GM19043 (cell line): ENCODE measurements around the gene ZNF684.
"Not testable (repeated sequence)": the region's sequence is repeated elsewhere in the genome, so short reads cannot be mapped to it uniquely, and the experiment has no call there.

ENCODE experiments used
- ATAC-seq: cut with Tn5 transposase; IDR thresholded peaks from one replicate; pipeline ENCODE4 v1.9.1; 2021; ENCODE audit warnings: low read depth; ENCODE audit not compliant: unreplicated experiment

Gene ZNF684

DNA sequence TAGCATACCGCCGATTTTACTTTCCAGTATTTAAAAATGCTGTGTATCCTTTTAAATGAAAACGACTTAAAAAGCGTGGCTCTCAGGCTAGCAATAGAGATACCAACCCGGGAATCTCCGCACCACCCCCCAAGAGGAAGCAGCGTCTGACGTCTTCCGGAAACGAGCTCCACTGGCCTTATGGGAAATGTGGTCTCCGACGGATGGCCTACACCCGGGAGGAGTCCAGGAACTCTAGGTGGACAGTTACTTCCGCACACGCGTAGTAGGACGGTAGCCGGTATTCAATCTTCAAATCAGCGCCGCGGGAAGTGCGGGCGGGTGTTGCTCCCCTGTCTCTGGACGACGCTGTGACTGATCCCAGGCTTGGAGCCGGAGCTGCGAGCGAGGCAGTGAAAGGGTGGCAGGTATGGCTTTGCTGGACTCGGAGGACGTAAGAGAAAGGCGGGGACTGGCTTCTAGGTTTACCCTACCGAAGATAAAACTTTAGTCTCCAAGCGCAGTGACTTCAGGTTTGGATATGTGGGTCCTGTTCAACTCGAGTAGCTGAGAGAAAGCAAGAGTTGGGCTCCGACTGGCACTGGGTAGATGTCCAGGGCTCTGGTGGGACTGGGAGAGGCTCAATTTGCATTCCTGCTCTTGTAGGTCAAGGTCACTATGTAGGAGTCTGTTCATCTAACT lies at the start of gene ZNF684:
ZNF684 (plus strand) TSS at position 257 of the 681 bp plus-strand sequence. CDS start 1,530 bp downstream, outside the sequence.
- ATAC-seq: peak; percentile 96

GRCh38 chr1:40495315-40495903 lies 36.0 kb upstream of the ZNF684 start:
- ATAC-seq: no peak

- ATAC-seq: not testable (repeated sequence)
Measured at GRCh38 chr1:40502651-40503050, 28.8 kb upstream of the ZNF684 start.

DNA sequence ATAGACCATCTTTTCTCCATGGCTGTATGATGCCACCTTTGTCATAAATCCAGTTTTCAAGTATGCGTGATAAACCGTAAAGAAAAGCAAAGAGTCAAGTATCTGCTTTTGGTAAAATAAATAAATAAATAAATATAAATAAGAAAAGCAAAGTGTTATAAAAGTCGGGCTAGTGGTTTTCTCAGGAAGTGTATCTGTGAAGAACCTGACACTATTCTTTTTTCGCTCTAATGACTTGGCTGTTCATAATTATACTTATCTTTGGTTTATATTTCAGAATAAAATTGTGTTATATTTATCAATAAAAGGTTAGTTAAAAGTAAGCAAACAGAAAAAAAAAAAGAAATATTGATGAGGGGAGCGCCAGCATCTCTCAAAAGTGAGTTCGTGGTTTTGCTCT lies 23.5 kb upstream of the ZNF684 start:
- ATAC-seq: no peak

DNA sequence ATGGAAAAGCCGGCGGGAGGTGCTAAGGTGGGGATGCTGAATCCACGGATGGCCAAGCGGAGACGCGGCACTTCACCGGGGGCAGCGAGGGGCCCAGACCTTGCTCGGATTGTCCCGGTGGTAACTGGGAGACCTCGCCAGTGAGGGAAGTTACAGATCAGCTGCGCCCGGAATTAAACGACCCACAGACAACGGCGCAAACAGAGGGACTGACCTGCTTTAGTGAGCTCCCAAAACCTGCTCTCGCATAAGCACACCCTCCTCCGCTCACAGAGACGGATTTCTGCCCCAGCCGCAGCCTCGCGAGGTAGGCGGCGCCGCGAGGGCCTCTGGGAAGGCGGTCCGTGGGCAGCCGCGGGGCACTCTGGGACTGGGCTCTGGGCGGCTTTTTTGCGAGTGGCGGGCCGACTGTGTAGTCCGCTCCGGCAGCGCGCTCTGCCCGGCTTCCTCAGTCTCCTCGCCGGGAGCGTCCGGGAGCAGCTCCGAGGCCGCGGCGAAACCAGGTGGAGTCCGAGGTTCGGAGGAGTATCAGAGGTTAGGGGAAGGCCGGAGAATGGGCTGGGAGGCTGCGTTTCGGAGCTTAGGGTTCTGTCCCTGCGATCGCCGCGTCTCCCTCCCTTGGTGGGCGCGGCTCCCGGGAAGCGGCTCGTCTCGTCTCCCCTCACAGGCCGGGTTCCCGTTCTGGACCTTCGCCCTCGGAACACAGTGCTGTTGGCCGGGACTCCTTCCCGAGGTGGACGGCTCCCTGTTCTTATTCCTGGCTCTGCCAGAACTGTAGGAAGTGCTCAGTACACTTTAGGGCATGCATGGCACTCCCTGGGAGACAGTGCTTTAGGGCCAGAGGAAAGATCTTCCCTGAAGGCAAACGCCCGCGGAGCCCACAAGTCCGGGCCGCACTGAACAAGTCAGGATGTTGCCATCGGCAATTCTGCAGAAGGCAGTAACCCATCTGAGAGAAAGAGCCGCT lies 22.8 kb upstream of the ZNF684 start, which contains the start of gene EXO5:
EXO5 (plus strand) TSS at position 393 of the 967 bp plus-strand sequence. CDS start 5,778 bp downstream, outside the sequence.
- ATAC-seq: peak; percentile 95

DNA sequence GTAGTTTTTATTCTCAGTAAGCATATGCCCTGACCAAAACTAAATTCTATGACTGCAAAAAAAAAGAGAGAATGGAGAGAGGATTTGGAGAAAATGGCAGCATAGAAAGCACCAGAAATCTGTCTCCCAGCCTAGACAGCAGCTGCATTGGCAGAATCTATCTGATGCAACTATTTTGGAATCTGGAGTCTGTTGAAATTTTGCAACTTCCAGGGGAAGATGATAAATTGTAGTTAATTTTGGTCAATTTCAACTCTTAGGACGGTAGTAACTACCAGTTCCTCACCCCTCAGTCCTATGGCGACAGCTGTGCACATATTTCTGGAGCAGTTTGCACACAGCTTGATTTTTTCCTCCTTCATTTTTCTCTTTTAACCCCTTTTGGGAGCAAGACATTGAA lies 11.9 kb upstream of the ZNF684 start:
- no peak for ATAC-seq

GRCh38 chr1:40530735-40531380 lies 579 bp upstream of the ZNF684 start:
- no peak for ATAC-seq

DNA sequence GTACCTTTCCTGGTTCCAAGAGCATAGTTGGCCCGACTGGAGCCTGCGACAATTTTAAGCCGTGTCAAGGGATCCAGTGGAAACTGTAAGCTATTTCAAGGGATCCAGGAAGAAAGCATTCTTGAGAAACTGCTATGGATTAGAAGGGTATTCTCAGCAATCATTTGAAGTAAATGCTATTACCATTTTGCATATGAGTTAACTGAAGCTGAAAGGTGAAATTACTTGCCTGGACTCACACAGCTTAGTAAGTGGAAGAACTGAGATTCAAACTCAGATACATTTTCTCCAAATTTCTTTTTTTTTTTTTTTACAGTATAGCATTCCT lies 589 bp downstream of the ZNF684 start:
- ATAC-seq: no peak

DNA sequence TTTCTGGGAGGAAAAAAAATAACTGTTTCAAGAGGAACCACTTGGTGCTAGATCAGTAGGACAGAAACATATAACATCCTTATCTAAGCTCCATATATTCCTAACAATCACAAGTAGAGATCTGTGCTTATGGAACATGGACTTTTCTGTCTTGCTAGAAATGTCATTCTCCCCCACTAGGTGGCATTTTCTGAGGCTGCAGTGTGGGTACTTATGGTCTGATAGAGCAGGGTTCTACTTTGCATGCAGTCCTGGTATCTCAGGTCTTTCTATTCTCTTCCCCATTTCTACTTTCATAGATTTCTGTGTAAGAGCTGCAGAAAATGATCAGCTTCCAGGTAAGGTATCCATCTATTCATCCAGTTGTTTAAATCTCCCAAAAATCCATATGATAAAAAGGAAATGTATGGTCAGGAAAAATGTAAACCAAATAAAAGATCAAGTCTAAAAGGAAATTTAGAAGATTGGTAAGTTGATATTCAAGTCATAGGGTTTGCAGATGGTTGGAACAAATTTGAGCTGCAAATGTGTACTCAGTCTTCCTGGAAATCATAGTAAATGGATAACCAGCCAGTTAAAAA lies 1.5 kb downstream of the ZNF684 start:
- no peak for ATAC-seq

- no peak for ATAC-seq
Measured at GRCh38 chr1:40534589-40534988, 3.2 kb downstream of the ZNF684 start.

DNA sequence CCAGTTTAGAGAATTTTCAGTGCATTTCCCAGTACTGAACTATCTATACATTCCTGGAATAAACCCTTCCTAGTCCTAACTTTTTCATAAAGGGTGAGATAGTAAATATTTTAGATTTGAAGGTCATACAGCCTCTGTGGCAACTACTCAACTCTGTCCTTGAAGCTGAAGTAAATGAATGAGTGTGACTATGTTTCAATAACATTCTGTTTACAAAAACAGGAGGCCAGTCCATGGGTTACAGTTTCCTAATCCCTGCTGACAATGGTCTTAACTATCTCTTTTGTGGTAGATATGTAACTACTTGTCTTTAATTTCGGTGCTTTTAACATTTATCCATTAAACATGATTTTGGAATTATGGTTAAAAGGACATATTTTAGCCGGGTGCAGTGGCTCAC lies 4.3 kb downstream of the ZNF684 start:
- ATAC-seq: no peak

DNA sequence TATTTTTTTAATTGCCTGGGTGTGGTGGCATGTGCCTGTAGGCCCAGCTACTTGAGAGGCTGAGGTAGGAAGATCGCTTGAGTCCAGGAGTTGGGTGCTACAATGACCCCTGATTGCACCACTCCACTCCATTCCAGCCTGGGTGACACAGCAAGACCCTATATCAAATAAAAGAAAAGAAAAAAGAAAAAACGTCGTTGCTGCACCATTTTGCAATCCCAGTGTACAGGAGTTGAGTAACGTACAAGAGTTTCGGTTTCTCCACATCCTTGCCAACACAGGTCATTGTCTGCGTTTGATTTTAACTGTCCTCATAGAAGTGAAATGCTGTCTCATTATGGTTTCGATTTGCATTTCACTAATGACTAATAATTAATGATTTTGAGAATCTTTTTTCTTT lies 7.9 kb downstream of the ZNF684 start:
- no peak for ATAC-seq

DNA sequence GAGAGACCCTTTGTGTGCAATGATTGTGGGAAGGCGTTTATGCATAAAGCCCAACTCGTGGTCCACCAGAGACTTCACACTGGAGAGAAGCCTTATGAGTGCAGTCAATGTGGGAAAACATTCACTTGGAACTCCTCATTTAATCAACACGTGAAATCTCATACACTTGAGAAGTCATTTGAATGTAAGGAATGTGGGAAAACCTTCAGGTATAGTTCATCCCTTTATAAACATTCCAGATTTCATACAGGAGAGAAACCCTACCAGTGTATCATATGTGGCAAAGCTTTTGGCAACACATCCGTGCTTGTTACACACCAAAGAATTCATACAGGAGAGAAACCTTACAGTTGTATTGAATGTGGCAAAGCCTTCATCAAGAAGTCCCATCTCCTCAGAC lies 15.5 kb downstream of the ZNF684 start:
- ATAC-seq: no peak

- ATAC-seq: no peak
Measured at GRCh38 chr1:40553017-40553416, 21.6 kb downstream of the ZNF684 start.

DNA sequence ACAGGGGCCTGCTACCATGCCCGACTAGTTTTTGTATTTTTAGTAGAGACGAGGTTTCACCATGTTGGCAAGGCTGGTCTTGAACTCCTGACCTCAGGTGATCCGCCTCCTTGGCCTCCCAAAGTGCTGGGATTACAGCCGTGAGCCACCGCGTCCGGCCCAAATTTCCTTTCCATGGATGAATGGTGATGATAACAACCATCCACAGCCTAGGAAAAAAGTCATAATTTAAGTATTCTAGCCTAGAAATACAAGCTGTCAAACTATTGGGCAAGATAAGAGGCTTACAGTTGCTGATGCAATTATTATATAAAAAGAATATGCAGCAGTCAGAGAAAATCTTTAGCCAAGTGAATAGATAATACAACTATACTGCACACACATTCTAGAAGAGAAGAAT lies 23.4 kb downstream of the ZNF684 start:
- ATAC-seq: not testable (repeated sequence)

- ATAC-seq: no peak
Measured at GRCh38 chr1:40556121-40556520, 24.7 kb downstream of the ZNF684 start.

DNA sequence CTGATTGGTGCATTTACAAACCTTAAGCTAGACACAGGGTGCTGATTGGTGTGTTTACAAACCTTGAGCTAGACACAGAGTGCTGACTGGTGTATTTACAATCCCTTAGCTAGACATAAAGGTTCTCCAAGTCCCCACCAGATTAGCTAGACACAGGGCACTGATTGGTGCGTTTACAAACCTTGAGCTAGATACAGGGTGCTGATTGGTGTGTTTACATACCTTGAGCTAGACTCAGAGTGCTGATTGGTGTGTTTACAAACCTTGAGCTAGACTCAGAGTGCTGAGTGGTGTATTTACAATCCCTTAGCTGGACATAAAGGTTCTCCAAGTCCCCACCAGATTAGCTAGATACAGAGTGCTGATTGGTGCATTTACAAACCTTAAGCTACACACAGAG lies 26.8 kb downstream of the ZNF684 start:
- ATAC-seq: not testable (repeated sequence)

DNA sequence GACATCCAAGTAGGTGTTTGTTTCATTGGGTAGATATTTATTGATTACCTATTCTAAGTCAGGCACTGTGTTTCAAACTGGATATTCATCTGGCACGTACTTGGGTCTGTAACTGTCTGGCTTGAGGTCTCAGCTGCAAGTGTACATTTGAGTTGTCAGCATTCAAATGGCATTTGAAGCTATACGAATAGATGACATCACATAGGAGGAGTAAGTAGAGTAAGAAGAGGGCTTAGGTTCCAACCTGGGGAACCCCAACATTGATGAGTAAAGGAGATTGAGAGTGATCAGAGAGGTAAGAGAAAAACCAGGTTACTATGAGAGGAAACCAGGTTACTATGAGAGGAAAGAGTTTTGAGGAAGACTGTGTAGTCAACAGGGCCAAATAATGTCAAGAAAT lies 30.7 kb downstream of the ZNF684 start:
- no peak for ATAC-seq

DNA sequence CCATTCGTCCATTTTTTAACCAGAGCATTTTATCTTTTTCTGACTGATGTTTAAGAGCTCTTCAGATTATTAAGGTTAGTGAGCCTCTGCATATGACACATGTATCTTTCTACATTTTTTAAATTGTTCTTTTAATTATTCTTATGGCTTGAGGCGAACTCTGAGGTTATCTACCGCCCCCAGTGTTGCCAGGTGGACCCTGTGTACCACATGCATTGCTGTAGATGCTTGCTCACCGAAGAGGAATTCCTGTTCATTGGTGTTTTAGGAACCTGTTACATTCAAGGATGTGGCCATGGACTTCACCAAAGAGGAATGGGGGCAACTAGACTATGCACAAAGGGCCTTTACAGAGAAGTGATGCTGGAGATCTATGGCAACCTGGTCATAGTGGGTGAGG lies 31.8 kb downstream of the ZNF684 start:
- ATAC-seq: no peak

- no peak for ATAC-seq
Measured at GRCh38 chr1:40564506-40564905, 33.1 kb downstream of the ZNF684 start.
